HepG2 (cell line): ENCODE results near the gene SMARCAD1. TPM values are rescaled to one million over a fixed set of nuclear protein-coding genes. Genes with fewer than 3 reads are reported as not detected.

Source experiments
- ATAC-seq: fragments of 200-7000 bp; cut with Tn5 transposase; 3 replicates; pipeline ENCODE4 v1.9.1; 2020; ENCODE audit warnings: mild to moderate bottlenecking, moderate library complexity
- BruUV-seq: library from RNA; stranded (reverse); fragments of 400-500 nt; replicated peaks from 2 replicates; lab custom pipeline; 2021; lab: Mats Ljungman, UMichigan
- CTCF ChIA-PET: fragments of 300-600 bp; formaldehyde crosslinking; extraction: SDS; loops from one replicate; lab custom pipeline; 2021; ENCODE audit warnings: low total read pairs, inconsistent platforms, low intra/inter-chr PET ratio; lab: Yijun Ruan, JAX
- POLR2A ChIA-PET: fragments of 350-600 bp; sonication (Branson Sonifier 250); formaldehyde crosslinking; loops from one replicate; lab custom pipeline; 2020; ENCODE audit warnings: antibody characterized with exemption, inconsistent platforms; lab: Yijun Ruan, JAX
- DNase-seq: peaks from one replicate; pipeline ENCODE4 v3.0.0-alpha.2; 2015; ENCODE audit warnings: low spot score
- FAIRE-seq: peaks from 3 replicates; lab custom pipeline; 2011; peaks lifted over from hg19 to GRCh38; lab: Jason Lieb, UNC
- H2AFZ ChIP-seq: one replicate; pipeline ENCODE4 v1.6.1; 2011; ENCODE audit warnings: low read length, inconsistent platforms
- H3K27ac ChIP-seq: fragments of 300-600 bp; 3 replicates; pipeline ENCODE4 v1.8.0; 2011; ENCODE audit warnings: mixed run types, mild to moderate bottlenecking, mixed read lengths, low read length, inconsistent platforms; ENCODE audit not compliant: insufficient read depth; ENCODE audit errors: extremely low read length
- H3K27me3 ChIP-seq, 2 experiments: fragments of 200-600 bp in 1 of 2; 2 replicates in 1 of 2; 3 replicates in 1 of 2; pipeline versions ENCODE4 v1.6.0 to v1.8.0; 2011; ENCODE audit warnings: low read length in 2 of 2, mild to moderate bottlenecking in 2 of 2, moderate library complexity in 2 of 2, inconsistent platforms in 1 of 2; ENCODE audit not compliant: insufficient read depth in 2 of 2, control insufficient read depth in 1 of 2
- H3K36me3 ChIP-seq, 2 experiments: fragments of 200-600 bp in 1 of 2; replicated peaks in 1 of 2; 2 replicates in 1 of 2; 3 replicates in 1 of 2; pipeline versions ENCODE4 v1.5.1 to v1.8.0; 2011; ENCODE audit warnings: low read length in 2 of 2, inconsistent platforms in 1 of 2; ENCODE audit not compliant: insufficient read depth in 2 of 2, control insufficient read depth in 1 of 2
- H3K4me1 ChIP-seq: 2 replicates; pipeline ENCODE4 v1.5.1; 2012; ENCODE audit warnings: low read length, inconsistent platforms; ENCODE audit not compliant: insufficient read depth
- H3K4me2 ChIP-seq: 2 replicates; pipeline ENCODE4 v1.6.0; 2011; ENCODE audit warnings: low read depth, low read length, inconsistent platforms
- H3K4me3 ChIP-seq, 3 experiments: fragments of 200-600 bp in 1 of 3; sonication (generic), shearing (Covaris generic) in 1 of 3; replicated peaks in 1 of 3; 2 replicates each; pipeline ENCODE4 v1.5.1; 2011 to 2016; ENCODE audit warnings: low read length in 3 of 3, inconsistent platforms in 2 of 3, low read depth in 2 of 3, mild to moderate bottlenecking in 2 of 3, control low read depth in 1 of 3, mixed read lengths in 1 of 3; ENCODE audit not compliant: insufficient read depth in 1 of 3
- H3K79me2 ChIP-seq: one replicate; pipeline ENCODE4 v1.6.1; 2011; ENCODE audit warnings: low read length, inconsistent platforms; ENCODE audit not compliant: insufficient read depth
- H3K9ac ChIP-seq: 2 replicates; pipeline ENCODE4 v1.6.0; 2011; ENCODE audit warnings: mild to moderate bottlenecking, low read depth, low read length, inconsistent platforms; ENCODE audit not compliant: insufficient read depth
- H3K9me3 ChIP-seq: 2 replicates; pipeline ENCODE4 v1.5.1; 2012; ENCODE audit warnings: mild to moderate bottlenecking, low read length
- H4K20me1 ChIP-seq: 2 replicates; pipeline ENCODE4 v1.6.0; 2011; ENCODE audit warnings: inconsistent platforms, mild to moderate bottlenecking, low read length, moderate library complexity; ENCODE audit not compliant: insufficient read depth
- HNRNPK ChIP-seq: fragments of 200-400 bp; formaldehyde crosslinking; IDR thresholded peaks from 2 replicates; pipeline ENCODE4 v1.6.1; 2018; ENCODE audit warnings: low read length, low read depth, moderate library complexity, mild to moderate bottlenecking; ENCODE audit not compliant: poor library complexity, severe bottlenecking
- PRPF4 ChIP-seq: fragments of 200-400 bp; formaldehyde crosslinking; IDR thresholded peaks from 2 replicates; pipeline ENCODE4 v1.6.1; 2016; ENCODE audit warnings: low read length, low read depth; ENCODE audit not compliant: poor library complexity, severe bottlenecking
- RFXANK ChIP-seq: IDR thresholded peaks from 2 replicates; pipeline ENCODE4 v1.6.1; 2016
- SIN3B ChIP-seq: fragments of 150-350 bp; IDR thresholded peaks from 2 replicates; pipeline ENCODE4 v1.6.1; 2014; ENCODE audit warnings: low read length
- SNAI1 ChIP-seq: sonication (generic); formaldehyde crosslinking; IDR thresholded peaks from 2 replicates; pipeline ENCODE4 v1.5.0; 2020; ENCODE audit warnings: mild to moderate bottlenecking, missing genetic modification reagents, borderline replicate concordance
- THAP7 ChIP-seq: sonication (generic); formaldehyde crosslinking; IDR thresholded peaks from 2 replicates; pipeline ENCODE4 v1.8.1; 2023; ENCODE audit warnings: mild to moderate bottlenecking, missing genetic modification reagents
- ZBTB14 ChIP-seq: sonication (generic); formaldehyde crosslinking; IDR thresholded peaks from 2 replicates; pipeline ENCODE4 v1.4.0; 2020; ENCODE audit warnings: missing genetic modification reagents
- ZNF276 ChIP-seq: sonication (generic); formaldehyde crosslinking; IDR thresholded peaks from 2 replicates; pipeline ENCODE4 v1.4.0; 2020; ENCODE audit warnings: mild to moderate bottlenecking, low read depth, missing genetic modification reagents
- ZNF383 ChIP-seq: sonication (generic); formaldehyde crosslinking; IDR thresholded peaks from 2 replicates; pipeline ENCODE4 v1.4.0; 2020; ENCODE audit warnings: missing genetic modification reagents, mild to moderate bottlenecking, borderline replicate concordance
- WGBS: methylation state at CpG from one replicate; pipeline ENCODE4 v1.1.6; 2017; ENCODE audit warnings: low lambda C conversion rate; 5-methylcytosine and 5-hydroxymethylcytosine counted together
- in situ Hi-C: cut with HindIII; loops from 2 replicates; pipeline ENCODE4 v1.10.0; 2017; ENCODE audit warnings: low pct_unique_long_range_greater_than_20kb; ENCODE audit not compliant: extremely low pct_ligation_motif_present
- intact Hi-C: fragments of 100-400 bp; cut with micrococcal nuclease; formaldehyde crosslinking; loops from one replicate; pipeline ENCODE4 v1.10.0; 2022; ENCODE audit not compliant: unreplicated experiment
- polyA plus RNA-seq, 8 experiments: library from polyadenylated mRNA; depleted of rRNA in 3 of 8; stranded (reverse) in 7 of 8; unstranded in 1 of 8; fragments of >200 nt; fragmentation: Illumina TruSeq in 4 of 8; extraction: Trizol in 4 of 8; gene quantifications; 2 replicates each; pipeline versions ENCODE4 v1.2.1 to v1.2.3, GENCODE V29; 2011 to 2016; ENCODE audit warnings: low read depth in 4 of 8, missing spikeins in 1 of 8, mixed read lengths in 1 of 8; ENCODE audit not compliant: insufficient read depth in 1 of 8
- total RNA-seq, 5 experiments: library from RNA; depleted of rRNA; stranded (reverse); fragments of >200 nt; fragmentation: Illumina TruSeq; extraction: Trizol; gene quantifications; 2 replicates each; pipeline ENCODE4 v1.2.3, GENCODE V29; 2016; ENCODE audit warnings: low read depth in 1 of 5
- TF ChIP-seq, protein P1 (sequence below): sonication (generic); formaldehyde crosslinking; IDR thresholded peaks from 2 replicates; pipeline ENCODE4 v1.5.0; 2020; ENCODE audit warnings: missing genetic modification reagents

The SMARCAD1 gene
- total and polyA plus RNA-seq, 2 of the 13 experiments (the other 11 are each of a cell fraction or from before 2014, with no cell fraction given) = 18.2 to 35.9 TPM

- Histone ChIP-seq H3K4me2 (no peak overlapping the region), H3K36me3 (no peaks in the 10 kb centered on the region), H2AFZ (no peak overlapping the region), H3K4me1 (no peaks in the 10 kb centered on the region), H3K79me2 (no peaks in the 10 kb centered on the region), H3K27ac (no peak overlapping the region), H3K9ac (no peak overlapping the region), H4K20me1 (no peaks in the 10 kb centered on the region), H3K4me3 (no peak overlapping the region), H3K9me3 (no peaks in the 10 kb centered on the region), H3K27me3 (no peaks in the 10 kb centered on the region)
- ChIA-PET CTCF (no interaction called here), POLR2A (no interaction called here)
- no peak for TF ChIP-seq ZBTB14 (CRISPR knock-in tag)
- TF ChIP-seq THAP7 (CRISPR knock-in tag) = no peak
- no peak for TF ChIP-seq PRPF4
- TF ChIP-seq HNRNPK = no peak
- no peak for TF ChIP-seq RFXANK
- TF ChIP-seq SNAI1 (CRISPR knock-in tag) = no peak
- no peak for TF ChIP-seq SIN3B
- no peak for TF ChIP-seq ZNF276 (CRISPR knock-in tag)
- TF ChIP-seq, protein P1, sequence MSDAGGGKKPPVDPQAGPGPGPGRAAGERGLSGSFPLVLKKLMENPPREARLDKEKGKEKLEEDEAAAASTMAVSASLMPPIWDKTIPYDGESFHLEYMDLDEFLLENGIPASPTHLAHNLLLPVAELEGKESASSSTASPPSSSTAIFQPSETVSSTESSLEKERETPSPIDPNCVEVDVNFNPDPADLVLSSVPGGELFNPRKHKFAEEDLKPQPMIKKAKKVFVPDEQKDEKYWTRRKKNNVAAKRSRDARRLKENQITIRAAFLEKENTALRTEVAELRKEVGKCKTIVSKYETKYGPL (CRISPR knock-in tag) = no peak
- no peak for TF ChIP-seq ZNF383
- in situ Hi-C loops (no loop called here), intact Hi-C loops (no loop called here)
- ATAC-seq (no peak), DNase-seq (no peak), FAIRE-seq (no peak)
- 28% methylated on average over 3 of the region's 3 CpGs for WGBS
- BruUV-seq = no TSS peak
Measured at GRCh38 chr4:94334962-94335361, 127.3 kb downstream of the SMARCAD1 start.
